Loucy (cell line): ENCODE measurements around the gene SRPX2.

ENCODE experiments used
- H2AFZ ChIP-seq: fragments of 200-600 bp; sonication (generic); 2 replicates; pipeline ENCODE4 v1.6.0; 2016; ENCODE audit warnings: antibody characterized with exemption, mild to moderate bottlenecking, low read length, moderate library complexity
- H3F3A ChIP-seq: fragments of 200-600 bp; 2 replicates; pipeline ENCODE4 v1.6.0; 2016; ENCODE audit warnings: antibody characterized with exemption, low read depth, mild to moderate bottlenecking
- H3K27me3 ChIP-seq: fragments of 200-600 bp; sonication (generic); 2 replicates; pipeline ENCODE4 v1.6.1; 2014; ENCODE audit warnings: low read length, mild to moderate bottlenecking; ENCODE audit not compliant: insufficient read depth, poor library complexity, severe bottlenecking
- H3K36me3 ChIP-seq: fragments of 200-600 bp; sonication (generic); 2 replicates; pipeline ENCODE4 v1.6.1; 2016; ENCODE audit warnings: low read length; ENCODE audit not compliant: insufficient read depth
- H3K4me1 ChIP-seq: fragments of 200-600 bp; sonication (generic); 2 replicates; pipeline ENCODE4 v1.5.1; 2014; ENCODE audit warnings: low read length, mild to moderate bottlenecking; ENCODE audit not compliant: insufficient read depth, poor library complexity, severe bottlenecking
- H3K4me2 ChIP-seq: fragments of 200-600 bp; sonication (generic); 2 replicates; pipeline ENCODE4 v1.6.0; 2014; ENCODE audit warnings: antibody characterized with exemption, low read length, low read depth, mild to moderate bottlenecking; ENCODE audit not compliant: poor library complexity, severe bottlenecking
- H3K4me3 ChIP-seq: fragments of 200-600 bp; sonication (generic); 2 replicates; pipeline ENCODE4 v1.5.1; 2014; ENCODE audit warnings: low read length, mild to moderate bottlenecking, mixed read lengths; ENCODE audit not compliant: poor library complexity, severe bottlenecking
- H3K79me2 ChIP-seq: fragments of 200-600 bp; sonication (generic); 2 replicates; pipeline ENCODE4 v1.6.1; 2014; ENCODE audit warnings: low read length; ENCODE audit not compliant: insufficient read depth
- H3K9ac ChIP-seq: fragments of 200-600 bp; sonication (generic); 2 replicates; pipeline ENCODE4 v1.6.0; 2014; ENCODE audit warnings: mild to moderate bottlenecking, low read depth, low read length, moderate library complexity; ENCODE audit not compliant: poor library complexity, severe bottlenecking
- H3K9me2 ChIP-seq: fragments of 200-600 bp; sonication (generic); replicated peaks from 2 replicates; pipeline ENCODE4 v1.6.1; 2016; ENCODE audit warnings: low read depth, low read length, mixed read lengths
- H3K9me3 ChIP-seq: fragments of 200-600 bp; sonication (generic); 2 replicates; pipeline ENCODE4 v1.6.1; 2014; ENCODE audit warnings: mild to moderate bottlenecking, antibody characterized with exemption, low read length, low read depth; ENCODE audit not compliant: insufficient read depth
- H4K20me1 ChIP-seq: fragments of 200-600 bp; sonication (generic); 2 replicates; pipeline ENCODE4 v1.6.0; 2014; ENCODE audit warnings: antibody characterized with exemption, low read length, mild to moderate bottlenecking; ENCODE audit not compliant: insufficient read depth, poor library complexity, severe bottlenecking
- EZH2phosphoT487 ChIP-seq: fragments of 200-600 bp; IDR thresholded peaks from 2 replicates; pipeline ENCODE4 v1.6.1; 2018; ENCODE audit warnings: antibody characterized with exemption, mild to moderate bottlenecking, moderate library complexity, borderline replicate concordance
- TF ChIP-seq, protein P1 (sequence below): fragments of 200-600 bp; sonication (generic); conservative IDR thresholded peaks from 2 replicates; pipeline ENCODE4 v1.5.1; 2014; ENCODE audit warnings: mild to moderate bottlenecking, antibody characterized with exemption, low read length

Gene SRPX2

DNA sequence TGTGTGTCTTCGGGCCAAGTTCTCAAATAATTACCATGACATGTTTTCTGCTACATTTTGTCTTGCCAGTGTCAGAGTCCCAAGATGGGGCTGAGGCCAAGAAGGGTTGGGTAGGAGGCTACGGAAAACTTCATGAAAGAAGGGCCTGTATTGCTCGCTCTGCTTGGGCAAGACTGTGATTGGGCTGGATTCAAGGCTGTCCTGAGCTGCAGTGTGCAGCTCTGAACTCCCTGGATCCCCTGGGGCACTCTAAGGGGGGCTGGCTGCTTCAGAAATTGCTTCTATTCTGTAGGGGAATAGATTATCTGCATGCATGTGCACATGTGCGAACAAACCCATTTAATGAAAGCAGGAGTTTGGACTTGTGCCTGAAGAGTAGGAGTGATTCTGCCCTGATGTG is 21.0 kb upstream of the SRPX2 start:
- Histone ChIP-seq H3K9ac (no peak overlapping the region), H3K4me3 (no peak overlapping the region), H3K9me2 (no peaks in the 10 kb centered on the region), H3K36me3 (no peaks in the 10 kb centered on the region), H3K4me1 (peaks cover 6% of the 10 kb centered on the region), H3K9me3 (no peaks in the 10 kb centered on the region), H2AFZ (no peak overlapping the region), H3K79me2 (no peaks in the 10 kb centered on the region), H4K20me1 (no peaks in the 10 kb centered on the region), H3K4me2 (no peak overlapping the region), H3F3A (no peaks in the 10 kb centered on the region; the same call in 1 of the 2 replicates), H3K27me3 (peaks cover 3% of the 10 kb centered on the region)
- TF ChIP-seq EZH2phosphoT487 = no peak
- TF ChIP-seq, protein P1, sequence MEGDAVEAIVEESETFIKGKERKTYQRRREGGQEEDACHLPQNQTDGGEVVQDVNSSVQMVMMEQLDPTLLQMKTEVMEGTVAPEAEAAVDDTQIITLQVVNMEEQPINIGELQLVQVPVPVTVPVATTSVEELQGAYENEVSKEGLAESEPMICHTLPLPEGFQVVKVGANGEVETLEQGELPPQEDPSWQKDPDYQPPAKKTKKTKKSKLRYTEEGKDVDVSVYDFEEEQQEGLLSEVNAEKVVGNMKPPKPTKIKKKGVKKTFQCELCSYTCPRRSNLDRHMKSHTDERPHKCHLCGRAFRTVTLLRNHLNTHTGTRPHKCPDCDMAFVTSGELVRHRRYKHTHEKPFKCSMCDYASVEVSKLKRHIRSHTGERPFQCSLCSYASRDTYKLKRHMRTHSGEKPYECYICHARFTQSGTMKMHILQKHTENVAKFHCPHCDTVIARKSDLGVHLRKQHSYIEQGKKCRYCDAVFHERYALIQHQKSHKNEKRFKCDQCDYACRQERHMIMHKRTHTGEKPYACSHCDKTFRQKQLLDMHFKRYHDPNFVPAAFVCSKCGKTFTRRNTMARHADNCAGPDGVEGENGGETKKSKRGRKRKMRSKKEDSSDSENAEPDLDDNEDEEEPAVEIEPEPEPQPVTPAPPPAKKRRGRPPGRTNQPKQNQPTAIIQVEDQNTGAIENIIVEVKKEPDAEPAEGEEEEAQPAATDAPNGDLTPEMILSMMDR = no peak

- H4K20me1 ChIP-seq = no peaks in the 10 kb centered on the region
- no peak overlapping the region for H2AFZ ChIP-seq
- H3K4me3 ChIP-seq = no peak overlapping the region
Observed at GRCh38 chrX:100625985-100626491, 18.0 kb upstream of the SRPX2 start.

DNA sequence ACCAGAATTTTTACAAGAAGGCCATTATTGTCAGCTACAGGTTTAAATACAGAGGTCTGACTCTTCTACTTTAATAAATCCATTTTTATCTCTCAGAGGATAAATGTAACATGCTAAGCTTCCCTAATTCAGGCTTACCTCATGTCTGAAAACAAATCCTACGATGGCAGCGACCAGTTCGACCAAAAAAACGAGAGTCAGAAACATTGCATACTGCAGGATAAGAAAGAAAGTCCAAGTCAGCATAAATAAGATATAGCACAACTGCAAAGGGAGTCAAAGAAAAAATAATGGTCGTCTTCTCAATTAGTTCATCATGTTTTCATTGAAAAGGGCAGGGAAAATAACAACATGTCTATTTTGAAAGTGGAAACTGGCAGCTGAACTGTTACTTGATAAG is 9.0 kb upstream of the SRPX2 start:
- H3K9ac ChIP-seq = no peak overlapping the region
- H3K9me2 ChIP-seq = no peaks in the 10 kb centered on the region
- no peak overlapping the region for H3K4me2 ChIP-seq
- no peaks in the 10 kb centered on the region for H3K4me1 ChIP-seq
- no peak overlapping the region for H2AFZ ChIP-seq
- H3K9me3 ChIP-seq = no peaks in the 10 kb centered on the region
- TF ChIP-seq, protein P1 = no peak
- TF ChIP-seq EZH2phosphoT487 = no peak
- H4K20me1 ChIP-seq = no peaks in the 10 kb centered on the region
- no peaks in the 10 kb centered on the region for H3K36me3 ChIP-seq
- no peaks in the 10 kb centered on the region for H3K79me2 ChIP-seq
- peaks cover 6% of the 10 kb centered on the region for H3K27me3 ChIP-seq
- H3K4me3 ChIP-seq = no peak overlapping the region
- H3F3A ChIP-seq = no peaks in the 10 kb centered on the region

More at GRCh38 chrX:100625985-100626491, 18.0 kb upstream of the SRPX2 start:
- no peak overlapping the region for H3K9ac ChIP-seq
- H3K4me1 ChIP-seq = peaks cover 6% of the 10 kb centered on the region
- no peaks in the 10 kb centered on the region for H3K9me3 ChIP-seq
- peaks cover 18% of the 10 kb centered on the region for H3K27me3 ChIP-seq
- H3K36me3 ChIP-seq = no peaks in the 10 kb centered on the region
- no peaks in the 10 kb centered on the region for H3K9me2 ChIP-seq
- H3F3A ChIP-seq = no peaks in the 10 kb centered on the region; the same call in 1 of the 2 replicates
- peak overlapping the region; percentile 35 for H3K4me2 ChIP-seq
- H3K79me2 ChIP-seq = no peaks in the 10 kb centered on the region
- TF ChIP-seq, protein P1 = no peak
- no peak for TF ChIP-seq EZH2phosphoT487
